B cell (primary cell): ENCODE measurements around the gene DUXB. TPM values are rescaled to one million over a fixed set of nuclear protein-coding genes. Genes with fewer than 3 reads are reported as not detected.

Source experiments
- ATAC-seq: fragments of 200-7000 bp; cut with Tn5 transposase; one replicate; pipeline ENCODE4 v1.10.0; 2021; ENCODE audit warnings: low read depth, mild to moderate bottlenecking, moderate number of reproducible peaks, moderate library complexity
- CTCF ChIA-PET: fragments of 350-600 bp; sonication (Branson Sonifier 250); formaldehyde crosslinking; loops from one replicate; lab custom pipeline; 2021; ENCODE audit warnings: antibody characterized with exemption, inconsistent platforms; lab: Charles Lee
- POLR2A ChIA-PET: fragments of 350-600 bp; sonication (Branson Sonifier 250); formaldehyde crosslinking; loops from one replicate; lab custom pipeline; 2021; ENCODE audit warnings: antibody characterized with exemption; lab: Charles Lee
- DNase-seq: peaks from one replicate; pipeline ENCODE4 v3.0.0; 2013
- H2AFZ ChIP-seq: 2 replicates; pipeline ENCODE4 v1.6.1; 2012; ENCODE audit warnings: mild to moderate bottlenecking, low read depth, low read length; ENCODE audit not compliant: insufficient read depth, poor library complexity, severe bottlenecking
- H3K27ac ChIP-seq, 2 donors: 1 replicate in 1 of 2; 2 replicates in 1 of 2; pipeline ENCODE4 v1.5.1; 2012 to 2013; ENCODE audit warnings: low read length in 2 of 2, mild to moderate bottlenecking in 2 of 2, moderate library complexity in 1 of 2
- H3K27me3 ChIP-seq, 4 experiments: fragments of 200-600 bp in 1 of 4; sonication (generic) in 1 of 4; replicated peaks in 1 of 4; 1 replicate in 2 of 4; 2 replicates in 2 of 4; pipeline versions ENCODE4 v1.6.1 to v1.7.0; 2013 to 2016; ENCODE audit warnings: low read length in 3 of 4, mild to moderate bottlenecking in 2 of 4, mixed read lengths in 1 of 4, moderate library complexity in 1 of 4; ENCODE audit not compliant: insufficient read depth in 4 of 4, control insufficient read depth in 3 of 4; ENCODE audit errors: control extremely low read depth in 1 of 4
- H3K36me3 ChIP-seq, 2 experiments: replicated peaks in 1 of 2; 1 replicate in 1 of 2; 2 replicates in 1 of 2; pipeline versions ENCODE4 v1.6.1 to v1.7.1; 2013; ENCODE audit warnings: low read length in 1 of 2; ENCODE audit not compliant: insufficient read depth in 2 of 2, control insufficient read depth in 1 of 2; ENCODE audit errors: control extremely low read depth in 1 of 2, extremely low read depth in 1 of 2
- H3K4me1 ChIP-seq, 2 donors: fragments of 200-600 bp in 1 of 2; sonication (generic) in 1 of 2; 1 replicate in 1 of 2; 2 replicates in 1 of 2; pipeline versions ENCODE4 v1.5.1 to v1.6.1; 2013 to 2017; ENCODE audit warnings: low read length in 2 of 2; ENCODE audit not compliant: control insufficient read depth in 2 of 2, insufficient read depth in 2 of 2
- H3K4me2 ChIP-seq: replicated peaks from 2 replicates; pipeline ENCODE3; 2012; ENCODE audit warnings: mild to moderate bottlenecking, low read depth, low read length; ENCODE audit not compliant: poor library complexity, severe bottlenecking
- H3K4me3 ChIP-seq, 5 experiments: fragments of 200-600 bp in 1 of 5; sonication (generic) in 1 of 5; 1 replicate in 3 of 5; 2 replicates in 2 of 5; pipeline versions ENCODE4 v1.5.1 to v1.7.0; 2011 to 2016; ENCODE audit warnings: low read length in 4 of 5, mild to moderate bottlenecking in 4 of 5, low read depth in 2 of 5, control low read depth in 1 of 5, moderate library complexity in 1 of 5; ENCODE audit not compliant: insufficient read depth in 1 of 5; ENCODE audit errors: control extremely low read depth in 1 of 5, extremely low read depth in 1 of 5
- H3K79me2 ChIP-seq: fragments of 200-600 bp; sonication (generic); one replicate; pipeline ENCODE4 v1.6.0; 2016; ENCODE audit warnings: low read length; ENCODE audit not compliant: control insufficient read depth, insufficient read depth
- H3K9ac ChIP-seq: fragments of 200-600 bp; sonication (generic); 2 replicates; pipeline ENCODE4 v1.6.1; 2017; ENCODE audit warnings: mild to moderate bottlenecking, low read length, moderate library complexity
- H3K9me3 ChIP-seq, 3 donors: one replicate each; pipeline versions ENCODE4 v1.6.1 to v1.7.1; 2013; ENCODE audit warnings: low read length in 2 of 3; ENCODE audit not compliant: control insufficient read depth in 2 of 3, insufficient read depth in 1 of 3; ENCODE audit errors: control extremely low read depth in 1 of 3
- H4K20me1 ChIP-seq: 2 replicates; pipeline ENCODE4 v1.6.0; 2012; ENCODE audit warnings: mild to moderate bottlenecking, low read length; ENCODE audit not compliant: insufficient read depth, control insufficient read depth, poor library complexity, severe bottlenecking
- H3K27ac Mint-ChIP-seq: one replicate; pipeline ENCODE4 v1.8.0; 2021; ENCODE audit warnings: mixed read lengths
- H3K27me3 Mint-ChIP-seq: one replicate; pipeline ENCODE4 v1.8.0; 2021; ENCODE audit warnings: mixed read lengths
- H3K4me1 Mint-ChIP-seq: one replicate; pipeline ENCODE4 v1.8.0; 2021; ENCODE audit warnings: mixed read lengths
- H3K4me3 Mint-ChIP-seq: one replicate; pipeline ENCODE4 v1.8.0; 2021; ENCODE audit warnings: mixed read lengths
- H3K9me3 Mint-ChIP-seq: one replicate; pipeline ENCODE4 v1.8.0; 2022; ENCODE audit warnings: mixed read lengths; ENCODE audit not compliant: insufficient read depth
- EZH2 ChIP-seq: IDR thresholded peaks from 2 replicates; pipeline ENCODE4 v1.6.1; 2012; ENCODE audit warnings: borderline replicate concordance, low read depth, mild to moderate bottlenecking, moderate library complexity, low read length; ENCODE audit not compliant: insufficient read depth, poor library complexity, severe bottlenecking
- WGBS: methylation state at CpG from one replicate; pipeline ENCODE4 v1.1.5; 2013; ENCODE audit warnings: missing lambda C conversion rate; ENCODE audit not compliant: insufficient coverage; 5-methylcytosine and 5-hydroxymethylcytosine counted together
- intact Hi-C: fragments of 100-400 bp; cut with micrococcal nuclease; formaldehyde crosslinking; loops from one replicate; pipeline ENCODE4 v1.10.0; 2022
- polyA plus RNA-seq: library from polyadenylated mRNA; depleted of rRNA; stranded (reverse); fragments of >200 nt; gene quantifications from 2 replicates; pipeline ENCODE4 v1.2.3, GENCODE V29; 2012
- total RNA-seq, 2 donors: library from RNA; stranded (reverse); fragments of 120-200 nt in 1 of 2; gene quantifications; 1 replicate in 1 of 2; 2 replicates in 1 of 2; pipeline versions ENCODE4 v1.2.3 to v1.2.4, GENCODE V29; 2013 to 2022
- TF ChIP-seq, protein P1 (sequence below): fragments of 200-600 bp; IDR thresholded peaks from one replicate; pipeline ENCODE4 v1.8.0; 2022; ENCODE audit warnings: antibody characterized with exemption, mild to moderate bottlenecking

The DUXB gene
- total and polyA plus RNA-seq, 2 donors (not counting 1 experiment from before 2014, with no cell fraction given): not detected

DNA sequence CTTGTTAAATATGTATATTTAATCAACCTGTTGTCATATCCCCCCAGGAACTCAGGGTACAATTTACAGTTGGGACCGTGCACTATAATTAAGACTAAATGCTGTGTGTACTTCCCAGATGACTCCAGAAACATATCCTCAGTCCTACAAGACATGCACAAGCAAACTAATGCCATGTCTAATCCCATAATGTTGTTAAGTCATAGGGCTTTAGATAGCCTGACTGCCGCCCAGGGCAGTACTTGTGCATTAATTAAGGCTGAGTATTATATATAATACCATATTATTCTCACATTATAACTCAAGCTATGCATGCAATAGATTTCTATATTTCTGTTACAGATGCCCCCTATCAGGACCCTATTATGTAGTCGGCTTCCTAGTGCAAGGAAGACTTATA is 45.1 kb upstream of the DUXB start:
- TF ChIP-seq EZH2: no peak
- TF ChIP-seq, protein P1, sequence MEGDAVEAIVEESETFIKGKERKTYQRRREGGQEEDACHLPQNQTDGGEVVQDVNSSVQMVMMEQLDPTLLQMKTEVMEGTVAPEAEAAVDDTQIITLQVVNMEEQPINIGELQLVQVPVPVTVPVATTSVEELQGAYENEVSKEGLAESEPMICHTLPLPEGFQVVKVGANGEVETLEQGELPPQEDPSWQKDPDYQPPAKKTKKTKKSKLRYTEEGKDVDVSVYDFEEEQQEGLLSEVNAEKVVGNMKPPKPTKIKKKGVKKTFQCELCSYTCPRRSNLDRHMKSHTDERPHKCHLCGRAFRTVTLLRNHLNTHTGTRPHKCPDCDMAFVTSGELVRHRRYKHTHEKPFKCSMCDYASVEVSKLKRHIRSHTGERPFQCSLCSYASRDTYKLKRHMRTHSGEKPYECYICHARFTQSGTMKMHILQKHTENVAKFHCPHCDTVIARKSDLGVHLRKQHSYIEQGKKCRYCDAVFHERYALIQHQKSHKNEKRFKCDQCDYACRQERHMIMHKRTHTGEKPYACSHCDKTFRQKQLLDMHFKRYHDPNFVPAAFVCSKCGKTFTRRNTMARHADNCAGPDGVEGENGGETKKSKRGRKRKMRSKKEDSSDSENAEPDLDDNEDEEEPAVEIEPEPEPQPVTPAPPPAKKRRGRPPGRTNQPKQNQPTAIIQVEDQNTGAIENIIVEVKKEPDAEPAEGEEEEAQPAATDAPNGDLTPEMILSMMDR: no peak
- no CpG with 5 or more reads among the region's 3 CpGs for WGBS
- Histone ChIP-seq H3K4me3 (no peak overlapping the region), H3K4me2 (no peak overlapping the region), H3K9me3 (peaks cover 0 to 8% (median 7%) of the 10 kb centered on the region in 3 donors), H3K9ac (no peak overlapping the region), H2AFZ (no peak overlapping the region), H3K27me3 (peaks cover 0 to 4% (median 1%) of the 10 kb centered on the region in 4 experiments), H3K79me2 (no peaks in the 10 kb centered on the region), H4K20me1 (no peaks in the 10 kb centered on the region), H3K4me1 (no peaks in the 10 kb centered on the region), H3K27ac (no peak overlapping the region), H3K36me3 (no peaks in the 10 kb centered on the region)
- POLR2A ChIA-PET: no interaction called here
- no peak for DNase-seq
- Mint-ChIP-seq H3K4me1 (no peaks in the 10 kb centered on the region), H3K9me3 (peaks cover 7% of the 10 kb centered on the region), H3K4me3 (no peak overlapping the region), H3K27ac (no peak overlapping the region), H3K27me3 (peaks cover 34% of the 10 kb centered on the region)
- intact Hi-C loops: no loop called here
- CTCF ChIA-PET: no interaction called here
- ATAC-seq: no peak

DNA sequence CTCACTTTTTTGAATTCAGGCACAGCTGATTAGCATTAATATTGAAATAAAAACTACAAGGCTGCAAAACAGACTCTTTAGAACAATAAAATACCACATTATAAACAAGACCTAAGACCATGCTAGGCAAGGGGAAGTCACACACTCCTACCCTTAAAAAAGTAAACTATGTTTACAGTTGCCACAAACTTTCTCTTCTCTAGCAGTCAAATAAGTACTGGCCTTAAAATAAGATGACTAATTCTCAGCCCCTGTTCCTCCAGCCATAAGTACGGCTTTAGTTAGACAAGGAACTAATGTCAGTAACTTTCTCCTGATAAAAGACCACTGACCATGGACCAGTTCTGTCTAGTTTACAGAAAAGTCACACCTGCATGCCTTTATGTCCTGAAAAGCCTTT is 44.6 kb upstream of the DUXB start:
- ChIA-PET POLR2A (no interaction called here), CTCF (no interaction called here)
- intact Hi-C loops: no loop called here
- Histone ChIP-seq H2AFZ (no peak overlapping the region), H3K27ac (no peak overlapping the region), H4K20me1 (no peaks in the 10 kb centered on the region), H3K4me1 (no peaks in the 10 kb centered on the region), H3K27me3 (peaks cover 0 to 4% (median 0%) of the 10 kb centered on the region in 4 experiments), H3K9ac (no peak overlapping the region), H3K9me3 (peaks cover 0 to 8% (median 7%) of the 10 kb centered on the region in 3 donors), H3K4me3 (no peak overlapping the region), H3K36me3 (no peaks in the 10 kb centered on the region), H3K4me2 (no peak overlapping the region), H3K79me2 (no peaks in the 10 kb centered on the region)
- no peak for TF ChIP-seq EZH2
- TF ChIP-seq, protein P1: no peak
- no peak overlapping the region for H3K4me3 Mint-ChIP-seq
- no peak overlapping the region for H3K27ac Mint-ChIP-seq
- ATAC-seq (no peak), DNase-seq (no peak)
- H3K27me3 Mint-ChIP-seq: peaks cover 34% of the 10 kb centered on the region
- H3K4me1 Mint-ChIP-seq: no peaks in the 10 kb centered on the region
- H3K9me3 Mint-ChIP-seq: peaks cover 7% of the 10 kb centered on the region
- no CpG with 5 or more reads among the region's 1 CpG for WGBS
